K562 (cell line): ENCODE data around the gene ZNF597. TPM values are rescaled to one million over a fixed set of nuclear protein-coding genes. Genes with fewer than 3 reads are reported as not detected.

Source experiments
- BHLHE40 ChIP-seq: IDR thresholded peaks from 2 replicates; pipeline ENCODE4 v1.6.1; 2011; ENCODE audit warnings: low read length, improper control_type of control experiment
- CHD4 ChIP-seq: fragments of 200-600 bp; sonication (generic); IDR thresholded peaks from 3 replicates; pipeline ENCODE4 v1.6.1; 2012; ENCODE audit warnings: low read depth, mild to moderate bottlenecking, mixed read lengths, low read length, inconsistent platforms; ENCODE audit not compliant: insufficient read depth, insufficient replicate concordance, poor library complexity, severe bottlenecking
- CLOCK ChIP-seq: fragments of 250-450 bp; sonication (Bioruptor Pico); IDR thresholded peaks from 2 replicates; pipeline ENCODE4 v1.4.0; 2020; ENCODE audit warnings: mild to moderate bottlenecking, moderate library complexity, borderline replicate concordance
- CSDE1 ChIP-seq, 2 experiments: fragments of 450-650 bp; IDR thresholded peaks; 2 replicates each; pipeline ENCODE4 v1.6.1; 2016; ENCODE audit warnings: mild to moderate bottlenecking in 1 of 2
- FOXK1 ChIP-seq: sonication (generic); formaldehyde crosslinking; IDR thresholded peaks from 2 replicates; pipeline ENCODE4 v1.8.0; 2022; ENCODE audit warnings: missing genetic modification reagents, mild to moderate bottlenecking, borderline replicate concordance
- FOXK2 ChIP-seq, 2 experiments: fragments of 450-650 bp; IDR thresholded peaks in 1 of 2; conservative IDR thresholded peaks in 1 of 2; 2 replicates each; pipeline ENCODE4 v1.6.1; 2016; ENCODE audit warnings: low read depth in 2 of 2, mild to moderate bottlenecking in 1 of 2
- FOXP4 ChIP-seq: sonication (generic); formaldehyde crosslinking; IDR thresholded peaks from 2 replicates; pipeline ENCODE4 v1.8.0; 2022; ENCODE audit warnings: mild to moderate bottlenecking, missing genetic modification reagents, borderline replicate concordance
- GMEB1 ChIP-seq: fragments of 250-450 bp; sonication (Bioruptor Pico); IDR thresholded peaks from 2 replicates; pipeline ENCODE4 v1.4.0; 2020; ENCODE audit warnings: mild to moderate bottlenecking
- GTF3C2 ChIP-seq: IDR thresholded peaks from 3 replicates; pipeline ENCODE4 v1.6.1; 2011; ENCODE audit warnings: borderline replicate concordance, mild to moderate bottlenecking, moderate library complexity; ENCODE audit not compliant: insufficient read length; ENCODE audit errors: extremely low read depth
- MYC ChIP-seq, 2 experiments: fragments of 250-450 bp in 1 of 2; sonication (Bioruptor Pico) in 1 of 2; IDR thresholded peaks; 2 replicates each; pipeline versions ENCODE4 v1.5.1 to v1.6.1; 2012 to 2021; ENCODE audit warnings: low read depth in 2 of 2, borderline replicate concordance in 1 of 2, improper control_type of control experiment in 1 of 2, low read length in 1 of 2, mild to moderate bottlenecking in 1 of 2, moderate library complexity in 1 of 2
- NFRKB ChIP-seq: fragments of 450-650 bp; IDR thresholded peaks from 2 replicates; pipeline ENCODE4 v1.6.1; 2016; ENCODE audit warnings: low read depth
- POLR2AphosphoS5 ChIP-seq: IDR thresholded peaks from 2 replicates; pipeline ENCODE4 v1.6.1; 2011; ENCODE audit warnings: mild to moderate bottlenecking, low read depth, low read length, moderate library complexity; ENCODE audit not compliant: control insufficient read depth, insufficient read depth
- PTTG1 ChIP-seq: fragments of 450-650 bp; IDR thresholded peaks from 2 replicates; pipeline ENCODE4 v1.6.1; 2016; ENCODE audit warnings: low read depth, mild to moderate bottlenecking, missing genetic modification characterization, missing compliant biosample characterization
- SETDB1 ChIP-seq: IDR thresholded peaks from one replicate; pipeline ENCODE4 v1.6.1; 2012; ENCODE audit warnings: low read length, control low read depth, inconsistent platforms
- ZNF140 ChIP-seq: fragments of 250-450 bp; sonication (Bioruptor Pico); IDR thresholded peaks from 2 replicates; pipeline ENCODE4 v1.8.0; 2021; ENCODE audit warnings: moderate library complexity, mild to moderate bottlenecking, inconsistent platforms
- polyA plus RNA-seq, 8 experiments: library from polyadenylated mRNA; depleted of rRNA in 4 of 8; stranded (reverse) in 5 of 8; unstranded in 3 of 8; fragments of >200 nt; fragmentation: Nextera tagmentation in 2 of 8; fragmentation: Illumina TruSeq in 1 of 8; extraction: Ambion mirVana in 2 of 8; extraction: Trizol in 1 of 8; gene quantifications; 2 replicates each; pipeline versions ENCODE4 v1.2.1 to v1.2.3, GENCODE V29; 2011 to 2014; ENCODE audit warnings: inconsistent platforms in 1 of 8, missing spikeins in 1 of 8
- total RNA-seq, 7 experiments: library from RNA; depleted of rRNA in 6 of 7; stranded (reverse); fragments of >200 nt in 6 of 7; fragmentation: Illumina TruSeq in 2 of 7; extraction: Trizol in 2 of 7; gene quantifications; 2 replicates each; pipeline versions ENCODE4 v1.2.1 to v1.2.3, GENCODE V29; 2011 to 2021; ENCODE audit warnings: low replicate concordance in 1 of 7

ZNF597 gene
- total and polyA plus RNA-seq, 9 of the 15 experiments (the other 6 are each of a cell fraction or from before 2014, with no cell fraction given): 0.14 to 0.68 (median 0.42) TPM

GRCh38 chr16:3457434-3458252 is 14.3 kb upstream of the ZNF597 start (continued):
- TF ChIP-seq NFRKB (peak; percentile 53; the same call in 1 of the 2 replicates), CLOCK (no peak), FOXK1 (CRISPR knock-in tag) (no peak), SETDB1 (no peak), CHD4 (no peak), GMEB1 (CRISPR knock-in tag) (peak; percentile 92), ZNF140 (CRISPR knock-in tag) (no peak), BHLHE40 (no peak), PTTG1 (tag) (no peak), FOXK2 (conservative IDR thresholded peaks at IDR 0.05 in 1 of 2, IDR thresholded peaks at IDR 0.05 in 1 of 2; ENCODE audit: low read depth in 2 of 2) (no peak), MYC (IDR thresholded peaks at IDR 0.05; ENCODE audit: low read depth, low read length) (peak; percentile 75), MYC (CRISPR knock-in tag; IDR thresholded peaks at IDR 0.05; ENCODE audit: borderline replicate concordance, low read depth) (no peak), FOXP4 (no peak), GTF3C2 (no peak), POLR2AphosphoS5 (peak; percentile 62; the same call in 1 of the 2 replicates), CSDE1 (IDR thresholded peaks at IDR 0.05) (no peak)
